K562 (cell line): ENCODE data around the gene ZSCAN2. TPM values are rescaled to one million over a fixed set of nuclear protein-coding genes. Genes with fewer than 3 reads are reported as not detected.

Experiments
- ADNP ChIP-seq: fragments of 200-800 bp; sonication (Bioruptor generic); IDR thresholded peaks from 2 replicates; pipeline ENCODE4 v1.6.1; 2016; ENCODE audit warnings: missing genetic modification characterization, missing compliant biosample characterization
- BMI1 ChIP-seq: fragments of 150-350 bp; IDR thresholded peaks from 2 replicates; pipeline ENCODE4 v1.6.1; 2014; ENCODE audit warnings: low read length
- EP400 ChIP-seq: fragments of 450-650 bp; IDR thresholded peaks from 2 replicates; pipeline ENCODE4 v1.6.1; 2017; ENCODE audit warnings: antibody characterized with exemption, mild to moderate bottlenecking, moderate library complexity
- ETV6 ChIP-seq, 3 experiments: fragments of 150-350 bp in 1 of 3; sonication (generic) in 1 of 3; formaldehyde crosslinking in 1 of 3; IDR thresholded peaks; 2 replicates each; pipeline versions ENCODE4 v1.6.1 to v1.8.0; 2014 to 2022; ENCODE audit warnings: borderline replicate concordance in 2 of 3, low read depth in 2 of 3, antibody characterized with exemption in 1 of 3, low read length in 1 of 3, mild to moderate bottlenecking in 1 of 3, missing genetic modification reagents in 1 of 3
- HES1 ChIP-seq: fragments of 450-650 bp; IDR thresholded peaks from 2 replicates; pipeline ENCODE4 v1.6.1; 2016; ENCODE audit warnings: low read depth, mild to moderate bottlenecking, moderate library complexity
- HLTF ChIP-seq: fragments of 450-650 bp; IDR thresholded peaks from 2 replicates; pipeline ENCODE4 v1.6.1; 2016
- MAZ ChIP-seq, 2 experiments: fragments of 450-650 bp in 1 of 2; sonication (generic) in 1 of 2; formaldehyde crosslinking; IDR thresholded peaks in 1 of 2; conservative IDR thresholded peaks in 1 of 2; 2 replicates each; pipeline versions ENCODE4 v1.4.0 to v1.5.0; 2020; ENCODE audit warnings: mild to moderate bottlenecking in 1 of 2, missing genetic modification reagents in 1 of 2
- NR2F6 ChIP-seq: fragments of 450-650 bp; formaldehyde crosslinking; IDR thresholded peaks from 2 replicates; pipeline ENCODE4 v1.4.0; 2020; ENCODE audit warnings: mild to moderate bottlenecking
- POLR3G ChIP-seq: IDR thresholded peaks from 2 replicates; pipeline ENCODE4 v1.6.1; 2011; ENCODE audit not compliant: insufficient read length, insufficient replicate concordance; ENCODE audit errors: extremely low read depth
- RB1 ChIP-seq: fragments of 450-650 bp; IDR thresholded peaks from 2 replicates; pipeline ENCODE4 v1.6.1; 2017; ENCODE audit warnings: low read depth, mild to moderate bottlenecking
- SAFB ChIP-seq: fragments of 200-400 bp; formaldehyde crosslinking; IDR thresholded peaks from 2 replicates; pipeline ENCODE4 v1.6.1; 2017; ENCODE audit warnings: low read depth, low read length, borderline replicate concordance
- ZBTB34 ChIP-seq: fragments of 250-450 bp; sonication (Bioruptor Pico); IDR thresholded peaks from 2 replicates; pipeline ENCODE4 v1.8.0; 2021; ENCODE audit warnings: mild to moderate bottlenecking, moderate library complexity
- ZBTB40 ChIP-seq, 2 experiments: fragments of 450-650 bp in 1 of 2; sonication (generic) in 1 of 2; formaldehyde crosslinking in 1 of 2; IDR thresholded peaks; 2 replicates each; pipeline versions ENCODE4 v1.7.1 to v1.9.0; 2016 to 2022; ENCODE audit warnings: inconsistent platforms in 1 of 2, mild to moderate bottlenecking in 1 of 2, missing genetic modification reagents in 1 of 2
- ZNF146 ChIP-seq: IDR thresholded peaks from one replicate; pipeline ENCODE4 v1.6.1; 2018; ENCODE audit warnings: missing compliant biosample characterization; ENCODE audit not compliant: unreplicated experiment
- ZNF384 ChIP-seq: IDR thresholded peaks from 2 replicates; pipeline ENCODE4 v1.6.1; 2012; ENCODE audit warnings: low read depth, low read length, improper control_type of control experiment
- polyA plus RNA-seq, 8 experiments: library from polyadenylated mRNA; depleted of rRNA in 4 of 8; stranded (reverse) in 5 of 8; unstranded in 3 of 8; fragments of >200 nt; fragmentation: Nextera tagmentation in 2 of 8; fragmentation: Illumina TruSeq in 1 of 8; extraction: Ambion mirVana in 2 of 8; extraction: Trizol in 1 of 8; gene quantifications; 2 replicates each; pipeline versions ENCODE4 v1.2.1 to v1.2.3, GENCODE V29; 2011 to 2014; ENCODE audit warnings: inconsistent platforms in 1 of 8, missing spikeins in 1 of 8
- total RNA-seq, 7 experiments: library from RNA; depleted of rRNA in 6 of 7; stranded (reverse); fragments of >200 nt in 6 of 7; fragmentation: Illumina TruSeq in 2 of 7; extraction: Trizol in 2 of 7; gene quantifications; 2 replicates each; pipeline versions ENCODE4 v1.2.1 to v1.2.3, GENCODE V29; 2011 to 2021; ENCODE audit warnings: low replicate concordance in 1 of 7

The ZSCAN2 gene
- total and polyA plus RNA-seq, 9 of the 15 experiments (the other 6 are each of a cell fraction or from before 2014, with no cell fraction given): 1.7 to 14.2 (median 6.6) TPM

GRCh38 chr15:84653910-84654688 lies 53.3 kb downstream of the ZSCAN2 start, which contains the start of gene WDR73 (continued):
- TF ChIP-seq ZBTB34 (CRISPR knock-in tag): no peak
- no peak for TF ChIP-seq RB1
- no peak for TF ChIP-seq SAFB
- TF ChIP-seq HES1: no peak
- no peak for TF ChIP-seq NR2F6 (CRISPR knock-in tag)
- no peak for TF ChIP-seq ADNP (tag)
- TF ChIP-seq BMI1: peak; percentile 70; the same call in 1 of the 2 replicates
- no peak for TF ChIP-seq ETV6 (IDR thresholded peaks at IDR 0.05; ENCODE audit: borderline replicate concordance in 1 of 2, low read depth in 2 of 2, low read length in 1 of 2)
- TF ChIP-seq ETV6 (CRISPR knock-in tag; IDR thresholded peaks at IDR 0.05; ENCODE audit: borderline replicate concordance): no peak
- no peak for TF ChIP-seq ZNF384
- TF ChIP-seq EP400: peak; percentile 65
- TF ChIP-seq MAZ (CRISPR knock-in tag; conservative IDR thresholded peaks at IDR 0.05 in 1 of 2, IDR thresholded peaks at IDR 0.05 in 1 of 2): peak; percentile 50 to 60; a peak in 2 of 4 replicates
- TF ChIP-seq ZNF146 (CRISPR knock-in tag): no peak
- peak; percentile 95 for TF ChIP-seq ZBTB40 (IDR thresholded peaks at IDR 0.05)
- TF ChIP-seq ZBTB40 (CRISPR knock-in tag; IDR thresholded peaks at IDR 0.05): no peak
- TF ChIP-seq HLTF: no peak
- TF ChIP-seq POLR3G: no peak
